ENCODE results near the gene GLI2. TPM values are rescaled to one million over a fixed set of nuclear protein-coding genes. Genes with fewer than 3 reads are reported as not detected.

GLI2 gene
- total RNA-seq, 1 experiment from 2014 or later: 1.4 TPM

GRCh38 chr2:120764991-120765677, 29.5 kb downstream of the GLI2 start:
- H3K4me1 Mint-ChIP-seq (ENCODE audit: low read depth, unreplicated experiment): no peaks in the 10 kb centered on the region
- intact Hi-C loops (cut with micrococcal nuclease; ENCODE audit: unreplicated experiment): no loop called here
- CTCF ChIA-PET: no interaction called here
- TF ChIP-seq, protein P1, sequence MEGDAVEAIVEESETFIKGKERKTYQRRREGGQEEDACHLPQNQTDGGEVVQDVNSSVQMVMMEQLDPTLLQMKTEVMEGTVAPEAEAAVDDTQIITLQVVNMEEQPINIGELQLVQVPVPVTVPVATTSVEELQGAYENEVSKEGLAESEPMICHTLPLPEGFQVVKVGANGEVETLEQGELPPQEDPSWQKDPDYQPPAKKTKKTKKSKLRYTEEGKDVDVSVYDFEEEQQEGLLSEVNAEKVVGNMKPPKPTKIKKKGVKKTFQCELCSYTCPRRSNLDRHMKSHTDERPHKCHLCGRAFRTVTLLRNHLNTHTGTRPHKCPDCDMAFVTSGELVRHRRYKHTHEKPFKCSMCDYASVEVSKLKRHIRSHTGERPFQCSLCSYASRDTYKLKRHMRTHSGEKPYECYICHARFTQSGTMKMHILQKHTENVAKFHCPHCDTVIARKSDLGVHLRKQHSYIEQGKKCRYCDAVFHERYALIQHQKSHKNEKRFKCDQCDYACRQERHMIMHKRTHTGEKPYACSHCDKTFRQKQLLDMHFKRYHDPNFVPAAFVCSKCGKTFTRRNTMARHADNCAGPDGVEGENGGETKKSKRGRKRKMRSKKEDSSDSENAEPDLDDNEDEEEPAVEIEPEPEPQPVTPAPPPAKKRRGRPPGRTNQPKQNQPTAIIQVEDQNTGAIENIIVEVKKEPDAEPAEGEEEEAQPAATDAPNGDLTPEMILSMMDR (IDR thresholded peaks at IDR 0.05; ENCODE audit: unreplicated experiment): no peak
- no peaks in the 10 kb centered on the region for H3K27me3 Mint-ChIP-seq (ENCODE audit: unreplicated experiment)
- no peaks in the 10 kb centered on the region for H3K36me3 Mint-ChIP-seq (ENCODE audit: insufficient read depth, unreplicated experiment)
- BruUV-seq (replicated peaks): no TSS peak
- no peaks in the 10 kb centered on the region for H3K9me3 Mint-ChIP-seq (ENCODE audit: low read depth, unreplicated experiment)
- H3K4me3 Mint-ChIP-seq (ENCODE audit: low read depth, unreplicated experiment): no peak overlapping the region
- no peak overlapping the region for H3K27ac Mint-ChIP-seq (ENCODE audit: unreplicated experiment)
- DNase-seq: no peak

DNA sequence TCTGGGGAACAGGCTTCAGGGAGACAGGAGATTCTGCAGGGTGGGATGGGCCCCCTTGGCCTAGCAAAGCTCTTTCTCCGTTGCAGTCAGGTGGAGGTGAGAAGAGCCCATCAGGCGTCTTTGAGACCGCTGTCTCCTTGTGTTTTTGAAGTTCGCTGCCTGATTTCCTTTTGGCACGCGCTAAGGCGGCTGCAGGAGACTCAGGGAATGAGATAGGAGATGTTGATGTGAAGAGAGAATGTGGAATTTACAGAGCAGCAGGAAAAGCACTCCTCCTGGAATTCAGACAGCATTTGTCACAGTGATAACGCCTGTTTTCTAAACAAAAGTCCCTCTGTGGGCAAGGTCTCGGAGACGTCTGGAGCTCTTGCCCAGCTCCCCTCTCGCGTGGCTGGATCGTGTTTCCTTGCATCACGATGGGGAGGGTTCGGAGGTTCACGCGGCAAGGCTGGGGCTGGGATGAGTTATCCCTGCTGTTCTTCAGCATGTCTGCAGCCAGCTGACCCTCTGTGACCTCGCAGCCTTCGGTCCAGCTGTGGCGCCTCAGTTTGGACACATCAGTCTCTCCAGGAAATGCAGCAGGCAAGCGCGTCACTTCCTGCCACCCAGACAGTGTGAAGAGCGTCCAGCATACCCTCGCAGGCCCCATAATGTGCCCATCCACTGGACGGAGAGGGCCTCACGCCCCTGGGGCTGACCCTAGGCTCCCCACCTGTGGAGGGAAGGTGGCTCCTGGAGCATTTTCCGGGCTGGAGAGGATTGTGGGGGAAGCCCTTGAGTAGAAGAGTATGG, 30.2 kb downstream of the GLI2 start:
- BruUV-seq (replicated peaks): no TSS peak
- no peaks in the 10 kb centered on the region for H3K4me1 Mint-ChIP-seq (ENCODE audit: low read depth, unreplicated experiment)
- no peak for DNase-seq
- no peaks in the 10 kb centered on the region for H3K36me3 Mint-ChIP-seq (ENCODE audit: insufficient read depth, unreplicated experiment)
- no peak overlapping the region for H3K4me3 Mint-ChIP-seq (ENCODE audit: low read depth, unreplicated experiment)
- no peaks in the 10 kb centered on the region for H3K9me3 Mint-ChIP-seq (ENCODE audit: low read depth, unreplicated experiment)
- no peak overlapping the region for H3K27ac Mint-ChIP-seq (ENCODE audit: unreplicated experiment)
- intact Hi-C loops (cut with micrococcal nuclease; ENCODE audit: unreplicated experiment): no loop called here
- TF ChIP-seq, protein P1 (IDR thresholded peaks at IDR 0.05; ENCODE audit: unreplicated experiment): no peak
- CTCF ChIA-PET: no interaction called here
- H3K27me3 Mint-ChIP-seq (ENCODE audit: unreplicated experiment): no peaks in the 10 kb centered on the region

GRCh38 chr2:120766470-120767351, 31.0 kb downstream of the GLI2 start:
- Mint-ChIP-seq H3K27me3 (ENCODE audit: unreplicated experiment) (no peaks in the 10 kb centered on the region), H3K4me1 (ENCODE audit: low read depth, unreplicated experiment) (no peaks in the 10 kb centered on the region), H3K9me3 (ENCODE audit: low read depth, unreplicated experiment) (no peaks in the 10 kb centered on the region), H3K27ac (ENCODE audit: unreplicated experiment) (no peak overlapping the region), H3K36me3 (ENCODE audit: insufficient read depth, unreplicated experiment) (no peaks in the 10 kb centered on the region), H3K4me3 (ENCODE audit: low read depth, unreplicated experiment) (no peak overlapping the region)
- TF ChIP-seq, protein P1 (IDR thresholded peaks at IDR 0.05; ENCODE audit: unreplicated experiment): no peak
- intact Hi-C loops (cut with micrococcal nuclease; ENCODE audit: unreplicated experiment): no loop called here
- CTCF ChIA-PET: no interaction called here
- BruUV-seq (replicated peaks): no TSS peak
- DNase-seq: no peak

- H3K9me3 Mint-ChIP-seq (ENCODE audit: low read depth, unreplicated experiment): no peaks in the 10 kb centered on the region
- DNase-seq: no peak
- CTCF ChIA-PET: no interaction called here
- no peak overlapping the region for H3K27ac Mint-ChIP-seq (ENCODE audit: unreplicated experiment)
- H3K27me3 Mint-ChIP-seq (ENCODE audit: unreplicated experiment): no peaks in the 10 kb centered on the region
- intact Hi-C loops (cut with micrococcal nuclease; ENCODE audit: unreplicated experiment): no loop called here
- no peaks in the 10 kb centered on the region for H3K36me3 Mint-ChIP-seq (ENCODE audit: insufficient read depth, unreplicated experiment)
- no peaks in the 10 kb centered on the region for H3K4me1 Mint-ChIP-seq (ENCODE audit: low read depth, unreplicated experiment)
- TF ChIP-seq, protein P1 (IDR thresholded peaks at IDR 0.05; ENCODE audit: unreplicated experiment): no peak
- H3K4me3 Mint-ChIP-seq (ENCODE audit: low read depth, unreplicated experiment): no peak overlapping the region
- no TSS peak for BruUV-seq (replicated peaks)
Measured at GRCh38 chr2:120767486-120768005, 31.9 kb downstream of the GLI2 start.

Data from Calu3 (cell line).